ENCODE results near the gene SPARC.

SPARC gene

DNA sequence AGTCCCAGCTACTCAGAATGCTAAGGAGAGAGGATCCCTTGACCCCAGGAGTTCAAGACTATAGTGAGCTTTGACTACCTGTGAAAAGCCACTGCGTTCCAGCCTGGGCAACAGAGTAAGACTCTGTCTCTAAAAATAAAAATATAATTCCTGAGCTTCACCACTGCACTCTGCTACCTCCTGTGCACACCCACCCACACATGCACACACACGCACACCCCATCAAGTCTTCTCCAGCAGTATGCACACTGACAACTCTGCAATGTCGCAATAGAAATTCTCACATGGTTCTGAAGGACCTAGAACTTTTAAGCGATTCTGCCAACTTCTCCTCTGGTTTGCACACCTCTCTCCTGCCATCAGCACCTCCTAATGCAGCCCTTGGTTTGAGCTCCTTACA lies 48.1 kb downstream of the SPARC start:
- in situ Hi-C loops (cut with HindIII; ENCODE audit: low sequenced_read_pairs): no loop called here
- no peak overlapping the region for H3K4me3 ChIP-seq (ENCODE audit: low read depth, low read length)
- TF ChIP-seq, protein P1, sequence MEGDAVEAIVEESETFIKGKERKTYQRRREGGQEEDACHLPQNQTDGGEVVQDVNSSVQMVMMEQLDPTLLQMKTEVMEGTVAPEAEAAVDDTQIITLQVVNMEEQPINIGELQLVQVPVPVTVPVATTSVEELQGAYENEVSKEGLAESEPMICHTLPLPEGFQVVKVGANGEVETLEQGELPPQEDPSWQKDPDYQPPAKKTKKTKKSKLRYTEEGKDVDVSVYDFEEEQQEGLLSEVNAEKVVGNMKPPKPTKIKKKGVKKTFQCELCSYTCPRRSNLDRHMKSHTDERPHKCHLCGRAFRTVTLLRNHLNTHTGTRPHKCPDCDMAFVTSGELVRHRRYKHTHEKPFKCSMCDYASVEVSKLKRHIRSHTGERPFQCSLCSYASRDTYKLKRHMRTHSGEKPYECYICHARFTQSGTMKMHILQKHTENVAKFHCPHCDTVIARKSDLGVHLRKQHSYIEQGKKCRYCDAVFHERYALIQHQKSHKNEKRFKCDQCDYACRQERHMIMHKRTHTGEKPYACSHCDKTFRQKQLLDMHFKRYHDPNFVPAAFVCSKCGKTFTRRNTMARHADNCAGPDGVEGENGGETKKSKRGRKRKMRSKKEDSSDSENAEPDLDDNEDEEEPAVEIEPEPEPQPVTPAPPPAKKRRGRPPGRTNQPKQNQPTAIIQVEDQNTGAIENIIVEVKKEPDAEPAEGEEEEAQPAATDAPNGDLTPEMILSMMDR (IDR thresholded peaks at IDR 0.05; ENCODE audit: low read depth, low read length): no peak
- no peak for DNase-seq (ENCODE audit: low read depth, low spot score)

DNA sequence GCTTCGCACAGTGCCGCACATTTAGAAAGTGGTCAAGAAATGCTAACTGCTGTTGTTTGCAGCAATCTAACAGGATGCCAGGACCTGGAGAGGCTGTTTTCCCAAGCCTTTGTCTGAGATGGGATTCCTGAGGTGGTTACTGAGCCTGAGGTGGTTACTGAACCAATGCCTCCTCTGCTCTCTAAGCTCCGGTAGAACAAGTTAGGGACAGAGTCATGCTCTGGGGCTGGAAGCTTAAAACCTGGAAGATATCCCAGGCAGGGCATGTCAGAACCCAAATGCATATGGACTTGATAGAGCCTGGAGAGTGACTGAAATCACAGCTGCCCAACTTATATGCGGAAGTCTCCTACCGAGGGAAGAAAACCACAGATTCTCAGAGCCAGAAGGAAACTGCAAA lies 49.0 kb downstream of the SPARC start:
- TF ChIP-seq, protein P1 (IDR thresholded peaks at IDR 0.05; ENCODE audit: low read depth, low read length): no peak
- no peak for DNase-seq (ENCODE audit: low read depth, low spot score)
- in situ Hi-C loops (cut with HindIII; ENCODE audit: low sequenced_read_pairs): no loop called here
- H3K4me3 ChIP-seq (ENCODE audit: low read depth, low read length): no peak overlapping the region

GRCh38 chr5:151633892-151634291 lies 52.8 kb downstream of the SPARC start:
- in situ Hi-C loops (cut with HindIII; ENCODE audit: low sequenced_read_pairs): no loop called here
- no peak overlapping the region for H3K4me3 ChIP-seq (ENCODE audit: low read depth, low read length)
- no peak for DNase-seq (ENCODE audit: low read depth, low spot score)
- TF ChIP-seq, protein P1 (IDR thresholded peaks at IDR 0.05; ENCODE audit: low read depth, low read length): no peak

DNA sequence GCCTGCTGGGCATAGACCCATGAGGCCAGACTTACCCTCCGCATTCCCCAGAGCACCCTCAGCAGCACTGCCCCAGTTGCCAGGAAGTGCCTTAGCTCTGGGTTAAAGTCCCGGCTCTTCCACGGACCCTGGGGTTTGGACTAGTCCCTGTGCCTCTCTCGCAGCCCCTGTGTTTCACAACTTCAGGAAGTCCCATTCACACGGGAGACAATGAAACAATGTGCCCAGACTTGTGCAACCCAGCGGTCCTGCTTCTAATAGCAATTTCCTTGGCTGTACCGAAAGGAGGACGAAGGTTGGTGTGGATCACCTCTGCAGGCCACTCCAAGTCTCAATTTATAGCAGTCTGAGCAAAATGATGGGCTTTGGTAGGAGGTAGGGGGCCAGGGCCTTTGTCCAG lies 53.8 kb downstream of the SPARC start:
- in situ Hi-C loops (cut with HindIII; ENCODE audit: low sequenced_read_pairs): no loop called here
- TF ChIP-seq, protein P1 (IDR thresholded peaks at IDR 0.05; ENCODE audit: low read depth, low read length): no peak
- H3K4me3 ChIP-seq (ENCODE audit: low read depth, low read length): no peak overlapping the region
- no peak for DNase-seq (ENCODE audit: low read depth, low spot score)

- in situ Hi-C loops (cut with HindIII; ENCODE audit: low sequenced_read_pairs): no loop called here
- DNase-seq (ENCODE audit: low read depth, low spot score): no peak
- TF ChIP-seq, protein P1 (IDR thresholded peaks at IDR 0.05; ENCODE audit: low read depth, low read length): no peak
- H3K4me3 ChIP-seq (ENCODE audit: low read depth, low read length): no peak overlapping the region
Measured at GRCh38 chr5:151632524-151632923, 54.2 kb downstream of the SPARC start.

GRCh38 chr5:151631941-151632340 lies 54.8 kb downstream of the SPARC start:
- no peak for DNase-seq (ENCODE audit: low read depth, low spot score)
- no peak overlapping the region for H3K4me3 ChIP-seq (ENCODE audit: low read depth, low read length)
- in situ Hi-C loops (cut with HindIII; ENCODE audit: low sequenced_read_pairs): no loop called here
- TF ChIP-seq, protein P1 (IDR thresholded peaks at IDR 0.05; ENCODE audit: low read depth, low read length): no peak

GRCh38 chr5:151630088-151630487 lies 56.6 kb downstream of the SPARC start:
- DNase-seq (ENCODE audit: low read depth, low spot score): no peak
- H3K4me3 ChIP-seq (ENCODE audit: low read depth, low read length): no peak overlapping the region
- in situ Hi-C loops (cut with HindIII; ENCODE audit: low sequenced_read_pairs): no loop called here
- TF ChIP-seq, protein P1 (IDR thresholded peaks at IDR 0.05; ENCODE audit: low read depth, low read length): no peak

Measured in astrocyte of the spinal cord (primary cell).